ENCODE data around the gene NINJ1. TPM values are rescaled to one million over a fixed set of nuclear protein-coding genes. Genes with fewer than 3 reads are reported as not detected.
A peak's percentile ranks its signal among the peaks of the same experiment; 100 is the strongest.

NINJ1 gene
- total and polyA plus RNA-seq, 2 of the 8 experiments (the other 6 are each of a cell fraction or from before 2014, with no cell fraction given) = 28.2 to 65.6 TPM

GRCh38 chr9:93141771-93142483, 7.9 kb upstream of the NINJ1 start:
- no peak overlapping the region for H4K91ac ChIP-seq (replicated peaks; ENCODE audit: insufficient read length, low read length)
- H3K56ac ChIP-seq (replicated peaks; ENCODE audit: insufficient read length, low read depth, low read length) = no peak overlapping the region
- no peak overlapping the region for H3K4ac ChIP-seq (replicated peaks; ENCODE audit: insufficient read length, low read depth, low read length)
- peaks cover 0 to 8% (median 3%) of the 10 kb centered on the region in 4 experiments; a peak in 2 of 7 replicates for H3K4me1 ChIP-seq (replicated peaks in 1 of 4; ENCODE audit: control insufficient read depth in 3 of 4, insufficient read depth in 4 of 4, low read length in 3 of 4)
- H4K8ac ChIP-seq (ENCODE audit: extremely low read depth, insufficient read depth, low read length) = no peak overlapping the region
- H3K4me2 ChIP-seq (ENCODE audit: insufficient read depth in 1 of 2, low read depth in 2 of 2, low read length in 2 of 2) = no peak overlapping the region
- H3K27ac ChIP-seq (ENCODE audit: low read depth, low read length) = no peak overlapping the region
- H4K5ac ChIP-seq (ENCODE audit: insufficient read length, low read depth, low read length) = no peak overlapping the region
- H2AK5ac ChIP-seq (ENCODE audit: low read depth, low read length) = no peak overlapping the region
- H3K9ac ChIP-seq (replicated peaks in 1 of 4; ENCODE audit: extremely low read depth in 1 of 4, low read depth in 3 of 4, low read length in 3 of 4) = no peak overlapping the region
- no peak overlapping the region for H2BK120ac ChIP-seq (replicated peaks; ENCODE audit: low read depth, low read length)
- H2AFZ ChIP-seq (ENCODE audit: low read length) = no peak overlapping the region; the same call in 1 of the 2 replicates
- peak overlapping the region; percentile 32; the same call in 1 of the 2 replicates for H2BK20ac ChIP-seq (ENCODE audit: low read length)
- H2BK5ac ChIP-seq (ENCODE audit: low read depth, low read length) = peak overlapping the region; percentile 35; the same call in 1 of the 2 replicates
- ChIA-PET POLR2A (ENCODE audit: partially characterized antibody) (interaction anchor here (0.5 to 0.9 kb wide), 2 partner anchors 27 to 31 kb away, joined by 3 read pairs; no protein-coding TSS in a partner anchor), CTCF (ENCODE audit: partially characterized antibody) (interaction anchor here (0.9 to 7.5 kb wide), 5 partner anchors 11 to 32 kb away, joined by 4 to 74 read pairs (median 5); no protein-coding TSS in a partner anchor)
- WGBS, 2 experiments (ENCODE audit: extremely low coverage in 1 of 2, insufficient coverage in 1 of 2, insufficient read length in 1 of 2, insufficient replicate concordance in 2 of 2, low coverage in 1 of 2, low lambda C conversion rate in 2 of 2, missing lambda C conversion rate in 1 of 2) = 96% methylated on average over 8 of the region's 8 CpGs; no CpG with 5 or more reads in 1 of the 2 experiments
- FAIRE-seq = no peak
- H3K27me3 ChIP-seq (replicated peaks in 1 of 4; ENCODE audit: control insufficient read depth in 3 of 4, extremely low read depth in 1 of 4, insufficient read depth in 3 of 4, low read length in 3 of 4) = no peaks in the 10 kb centered on the region
- H3K36me3 ChIP-seq (ENCODE audit: control insufficient read depth in 2 of 4, insufficient read depth in 4 of 4, low read length in 3 of 4) = no peaks in the 10 kb centered on the region
- H2BK12ac ChIP-seq (ENCODE audit: low read depth, low read length) = no peak overlapping the region; the same call in 1 of the 2 replicates
- H2BK15ac ChIP-seq (ENCODE audit: low read length) = no peak overlapping the region
- no peak overlapping the region for H3K4me3 ChIP-seq (ENCODE audit: extremely low read depth in 1 of 4, insufficient read depth in 2 of 4, low read depth in 3 of 4, low read length in 4 of 4)
- H3K23ac ChIP-seq (ENCODE audit: insufficient read length) = no peak overlapping the region
- no peak overlapping the region for H3K14ac ChIP-seq (ENCODE audit: insufficient read length)
- H4K20me1 ChIP-seq (replicated peaks in 1 of 2; ENCODE audit: control insufficient read depth in 1 of 2, insufficient read depth in 2 of 2, low read length in 2 of 2) = peaks cover 0 to 2% of the 10 kb centered on the region in 2 experiments
- no peak overlapping the region for H3K18ac ChIP-seq (ENCODE audit: extremely low read depth, low read length)
- H3K23me2 ChIP-seq (ENCODE audit: low read depth, low read length) = no peaks in the 10 kb centered on the region
- H3K9me3 ChIP-seq (ENCODE audit: insufficient read depth in 2 of 2, low read depth in 1 of 2, low read length in 1 of 2) = no peaks in the 10 kb centered on the region
- H3K79me1 ChIP-seq (ENCODE audit: low read depth, low read length) = no peaks in the 10 kb centered on the region
- no peak for DNase-seq (ENCODE audit: low read depth in 1 of 2, low spot score in 2 of 2)
- H3K79me2 ChIP-seq (ENCODE audit: control insufficient read depth in 1 of 2, insufficient read depth in 2 of 2, low read length in 2 of 2) = no peaks in the 10 kb centered on the region
- TF ChIP-seq TAF7 (optimal IDR thresholded peaks at IDR 0.05; ENCODE audit: borderline replicate concordance, low read depth, low read length) = no peak
- no peak for TF ChIP-seq SP2 (IDR thresholded peaks at IDR 0.05; ENCODE audit: low read length)
- no peak for TF ChIP-seq SUZ12 (IDR thresholded peaks at IDR 0.05; ENCODE audit: low read length)
- TF ChIP-seq POLR2AphosphoS5 (IDR thresholded peaks at IDR 0.05; ENCODE audit: low read depth, low read length) = no peak
- TF ChIP-seq KDM5A (IDR thresholded peaks at IDR 0.05; ENCODE audit: low read length) = no peak
- no peak for TF ChIP-seq RFX5 (IDR thresholded peaks at IDR 0.05; ENCODE audit: borderline replicate concordance, low read depth, low read length)
- TF ChIP-seq SAP30 (IDR thresholded peaks at IDR 0.05; ENCODE audit: insufficient read depth, insufficient replicate concordance, low read length) = no peak
- no peak for TF ChIP-seq POU5F1 (IDR thresholded peaks at IDR 0.05; ENCODE audit: low read depth, low read length)
- TF ChIP-seq SIN3A (conservative IDR thresholded peaks at IDR 0.05 in 1 of 2, IDR thresholded peaks at IDR 0.05 in 1 of 2; ENCODE audit: low read depth in 1 of 2, low read length in 2 of 2) = no peak
- TF ChIP-seq HDAC2 (IDR thresholded peaks at IDR 0.05; ENCODE audit: borderline replicate concordance in 1 of 2, low read depth in 2 of 2, low read length in 2 of 2) = no peak
- no peak for TF ChIP-seq MAFK (IDR thresholded peaks at IDR 0.05; ENCODE audit: low read depth, low read length)
- TF ChIP-seq CHD2 (IDR thresholded peaks at IDR 0.05; ENCODE audit: low read length) = no peak

Measured in H1 (cell line).